Activated naive CD8-positive, alpha-beta T cell treated with anti-CD3 and anti-CD28 coated beads for 36 hours (primary cell): ENCODE results near the gene CPED1. TPM values are rescaled to one million over a fixed set of nuclear protein-coding genes. Genes with fewer than 3 reads are reported as not detected.

Experiments
- DNase-seq: peaks from one replicate; pipeline ENCODE4 v3.0.0; 2021
- H3K27ac Mint-ChIP-seq: one replicate; pipeline ENCODE4 v1.8.0; 2022; ENCODE audit warnings: mild to moderate bottlenecking, moderate library complexity, mixed read lengths
- H3K27me3 Mint-ChIP-seq: one replicate; pipeline ENCODE4 v1.8.0; 2022; ENCODE audit warnings: mild to moderate bottlenecking, mixed read lengths
- H3K36me3 Mint-ChIP-seq: one replicate; pipeline ENCODE4 v1.8.0; 2021; ENCODE audit warnings: mild to moderate bottlenecking, mixed read lengths
- H3K4me1 Mint-ChIP-seq: one replicate; pipeline ENCODE4 v1.8.0; 2021; ENCODE audit warnings: mixed read lengths
- H3K4me3 Mint-ChIP-seq: one replicate; pipeline ENCODE4 v1.8.0; 2022; ENCODE audit warnings: mild to moderate bottlenecking, moderate library complexity, mixed read lengths
- H3K9me3 Mint-ChIP-seq: one replicate; pipeline ENCODE4 v1.8.0; 2022; ENCODE audit warnings: mixed read lengths
- total RNA-seq, 2 experiments: library from RNA; stranded (reverse); gene quantifications; one replicate each; pipeline ENCODE4 v1.2.3, GENCODE V29; 2021

CPED1 gene
- not detected for total RNA-seq

- no peaks in the 10 kb centered on the region for H3K36me3 Mint-ChIP-seq
- peak within 1 kb of the TSS; percentile 75 for H3K4me3 Mint-ChIP-seq
- H3K27ac Mint-ChIP-seq = no peak within 1 kb of the TSS
- H3K9me3 Mint-ChIP-seq = no peaks in the 10 kb centered on the region
- DNase-seq = peak; percentile 45
- H3K4me1 Mint-ChIP-seq = peaks cover 16% of the 10 kb centered on the region
- peaks cover 60% of the 10 kb centered on the region for H3K27me3 Mint-ChIP-seq
Observed at GRCh38 chr7:120988591-120989256, at the start of gene CPED1. TSS of gene CPED1 (plus strand) at chr7:120988711. CDS start at chr7:120989622, 911 bp downstream.

GRCh38 chr7:120939345-120939744, 49.2 kb upstream of the CPED1 start:
- Mint-ChIP-seq H3K36me3 (no peaks in the 10 kb centered on the region), H3K9me3 (no peaks in the 10 kb centered on the region), H3K27me3 (peaks cover 7% of the 10 kb centered on the region), H3K4me1 (no peaks in the 10 kb centered on the region), H3K4me3 (no peak overlapping the region), H3K27ac (no peak overlapping the region)
- no peak for DNase-seq

- peaks cover 7% of the 10 kb centered on the region for H3K27me3 Mint-ChIP-seq
- H3K9me3 Mint-ChIP-seq = no peaks in the 10 kb centered on the region
- H3K27ac Mint-ChIP-seq = no peak overlapping the region
- no peaks in the 10 kb centered on the region for H3K4me1 Mint-ChIP-seq
- no peak for DNase-seq
- H3K36me3 Mint-ChIP-seq = no peaks in the 10 kb centered on the region
- no peak overlapping the region for H3K4me3 Mint-ChIP-seq
Observed at GRCh38 chr7:120941064-120941463, 47.4 kb upstream of the CPED1 start.

GRCh38 chr7:120941856-120942255, 46.7 kb upstream of the CPED1 start:
- no peak overlapping the region for H3K4me3 Mint-ChIP-seq
- H3K27ac Mint-ChIP-seq = no peak overlapping the region
- no peaks in the 10 kb centered on the region for H3K9me3 Mint-ChIP-seq
- H3K4me1 Mint-ChIP-seq = no peaks in the 10 kb centered on the region
- no peaks in the 10 kb centered on the region for H3K36me3 Mint-ChIP-seq
- H3K27me3 Mint-ChIP-seq = peaks cover 11% of the 10 kb centered on the region
- DNase-seq = no peak

- Mint-ChIP-seq H3K36me3 (no peaks in the 10 kb centered on the region), H3K9me3 (no peaks in the 10 kb centered on the region), H3K27me3 (peaks cover 17% of the 10 kb centered on the region), H3K4me1 (no peaks in the 10 kb centered on the region), H3K27ac (no peak overlapping the region), H3K4me3 (no peak overlapping the region)
- DNase-seq = no peak
Observed at GRCh38 chr7:120942861-120943260, 45.6 kb upstream of the CPED1 start.

- peaks cover 19% of the 10 kb centered on the region for H3K27me3 Mint-ChIP-seq
- H3K36me3 Mint-ChIP-seq = no peaks in the 10 kb centered on the region
- no peak for DNase-seq
- H3K4me3 Mint-ChIP-seq = no peak overlapping the region
- no peak overlapping the region for H3K27ac Mint-ChIP-seq
- peaks cover 9% of the 10 kb centered on the region for H3K4me1 Mint-ChIP-seq
- H3K9me3 Mint-ChIP-seq = no peaks in the 10 kb centered on the region
Observed at GRCh38 chr7:120944826-120945562, 43.5 kb upstream of the CPED1 start.

- Mint-ChIP-seq H3K9me3 (no peaks in the 10 kb centered on the region), H3K27ac (no peak overlapping the region), H3K4me3 (no peak overlapping the region), H3K36me3 (peaks cover 12% of the 10 kb centered on the region), H3K4me1 (peaks cover 17% of the 10 kb centered on the region), H3K27me3 (peaks cover 16% of the 10 kb centered on the region)
- DNase-seq = no peak
Observed at GRCh38 chr7:120947980-120948379, 40.5 kb upstream of the CPED1 start.

GRCh38 chr7:120949393-120949911, 39.1 kb upstream of the CPED1 start:
- Mint-ChIP-seq H3K36me3 (peaks cover 14% of the 10 kb centered on the region), H3K27ac (peak overlapping the region; percentile 37), H3K4me1 (peaks cover 22% of the 10 kb centered on the region), H3K27me3 (peaks cover 16% of the 10 kb centered on the region), H3K9me3 (no peaks in the 10 kb centered on the region), H3K4me3 (peak overlapping the region; percentile 95)
- no peak for DNase-seq

GRCh38 chr7:120949998-120950538, 38.4 kb upstream of the CPED1 start:
- peaks cover 24% of the 10 kb centered on the region for H3K4me1 Mint-ChIP-seq
- H3K27ac Mint-ChIP-seq = peak overlapping the region; percentile 97
- H3K4me3 Mint-ChIP-seq = peak overlapping the region; percentile 95
- H3K27me3 Mint-ChIP-seq = peaks cover 16% of the 10 kb centered on the region
- H3K36me3 Mint-ChIP-seq = peaks cover 16% of the 10 kb centered on the region
- no peaks in the 10 kb centered on the region for H3K9me3 Mint-ChIP-seq
- DNase-seq = no peak

- DNase-seq = peak; percentile 94
- peaks cover 17% of the 10 kb centered on the region for H3K36me3 Mint-ChIP-seq
- H3K27me3 Mint-ChIP-seq = peaks cover 16% of the 10 kb centered on the region
- peak within 1 kb of the TSS; percentile 97 for H3K27ac Mint-ChIP-seq
- no peaks in the 10 kb centered on the region for H3K9me3 Mint-ChIP-seq
- H3K4me1 Mint-ChIP-seq = peaks cover 26% of the 10 kb centered on the region
- peak within 1 kb of the TSS; percentile 95 for H3K4me3 Mint-ChIP-seq
Observed at GRCh38 chr7:120950539-120951308, 37.8 kb upstream of the CPED1 start, which contains the start of gene ING3. TSS of gene ING3 (plus strand) at chr7:120950777. CDS start at chr7:120950897, 120 bp downstream.

GRCh38 chr7:120951309-120951699, 37.2 kb upstream of the CPED1 start:
- Mint-ChIP-seq H3K27me3 (peaks cover 13% of the 10 kb centered on the region), H3K9me3 (no peaks in the 10 kb centered on the region), H3K36me3 (peaks cover 17% of the 10 kb centered on the region), H3K27ac (peak overlapping the region; percentile 97), H3K4me1 (peaks cover 26% of the 10 kb centered on the region), H3K4me3 (peak overlapping the region; percentile 95)
- DNase-seq = no peak

GRCh38 chr7:120951826-120952225, 36.7 kb upstream of the CPED1 start:
- Mint-ChIP-seq H3K27me3 (peaks cover 12% of the 10 kb centered on the region), H3K36me3 (peaks cover 17% of the 10 kb centered on the region), H3K9me3 (no peaks in the 10 kb centered on the region), H3K4me1 (peaks cover 26% of the 10 kb centered on the region), H3K4me3 (peak overlapping the region; percentile 95), H3K27ac (peak overlapping the region; percentile 97)
- peak; percentile 5 for DNase-seq

GRCh38 chr7:120955577-120956149, 32.8 kb upstream of the CPED1 start:
- no peaks in the 10 kb centered on the region for H3K9me3 Mint-ChIP-seq
- no peaks in the 10 kb centered on the region for H3K27me3 Mint-ChIP-seq
- H3K4me1 Mint-ChIP-seq = peaks cover 22% of the 10 kb centered on the region
- peaks cover 26% of the 10 kb centered on the region for H3K36me3 Mint-ChIP-seq
- H3K4me3 Mint-ChIP-seq = no peak overlapping the region
- no peak for DNase-seq
- H3K27ac Mint-ChIP-seq = no peak overlapping the region

- H3K9me3 Mint-ChIP-seq = no peaks in the 10 kb centered on the region
- H3K27ac Mint-ChIP-seq = no peak overlapping the region
- no peak for DNase-seq
- peaks cover 17% of the 10 kb centered on the region for H3K4me1 Mint-ChIP-seq
- no peaks in the 10 kb centered on the region for H3K27me3 Mint-ChIP-seq
- H3K36me3 Mint-ChIP-seq = peaks cover 20% of the 10 kb centered on the region
- no peak overlapping the region for H3K4me3 Mint-ChIP-seq
Observed at GRCh38 chr7:120959929-120960484, 28.5 kb upstream of the CPED1 start.
